Activated CD4-positive, alpha-beta T cell treated with anti-CD3 and anti-CD28 coated beads, Interleukin-10, Interleukin-2, amounts not matched to agents 100 ng/mL and 50 ng/mL, durations not matched to agents 16 hours and 8 hours (primary cell): ENCODE results near the gene COL25A1.
"Not testable (repeated sequence)": the region's sequence is repeated elsewhere in the genome, so short reads cannot be mapped to it uniquely, and the experiment has no call there.

Experiments used
- DNase-seq: peaks from one replicate; pipeline ENCODE4 v3.0.0-alpha.2; 2020

COL25A1 gene

GRCh38 chr4:109166586-109166985 is 135.9 kb downstream of the COL25A1 start:
- no peak for DNase-seq

- DNase-seq = no peak
Observed at GRCh38 chr4:109166126-109166525, 136.3 kb downstream of the COL25A1 start.

- DNase-seq = no peak
Observed at GRCh38 chr4:109164011-109164410, 138.4 kb downstream of the COL25A1 start.

- no peak for DNase-seq
Observed at GRCh38 chr4:109163493-109163892, 139.0 kb downstream of the COL25A1 start.

GRCh38 chr4:109162759-109163158 is 139.7 kb downstream of the COL25A1 start:
- no peak for DNase-seq

GRCh38 chr4:109160494-109160893 is 142.0 kb downstream of the COL25A1 start:
- DNase-seq = no peak

- no peak for DNase-seq
Observed at GRCh38 chr4:109157696-109158095, 144.8 kb downstream of the COL25A1 start.

- no peak for DNase-seq
Observed at GRCh38 chr4:109157205-109157604, 145.3 kb downstream of the COL25A1 start.

- no peak for DNase-seq
Observed at GRCh38 chr4:109156356-109156755, 146.1 kb downstream of the COL25A1 start.

GRCh38 chr4:109155682-109156283 is 146.7 kb downstream of the COL25A1 start:
- no peak for DNase-seq

GRCh38 chr4:109155084-109155483 is 147.4 kb downstream of the COL25A1 start:
- DNase-seq = no peak

- no peak for DNase-seq
Observed at GRCh38 chr4:109154424-109154823, 148.0 kb downstream of the COL25A1 start.

- DNase-seq = no peak
Observed at GRCh38 chr4:109149836-109150235, 152.6 kb downstream of the COL25A1 start.

- no peak for DNase-seq
Observed at GRCh38 chr4:109148577-109149075, 153.8 kb downstream of the COL25A1 start.

- no peak for DNase-seq
Observed at GRCh38 chr4:109147135-109147534, 155.3 kb downstream of the COL25A1 start.

GRCh38 chr4:109146499-109146898 is 156.0 kb downstream of the COL25A1 start:
- DNase-seq = no peak

GRCh38 chr4:109138125-109138524 is 164.3 kb downstream of the COL25A1 start:
- not testable (repeated sequence) for DNase-seq

- no peak for DNase-seq
Observed at GRCh38 chr4:109134921-109135320, 167.5 kb downstream of the COL25A1 start.

- DNase-seq = no peak
Observed at GRCh38 chr4:109134268-109134667, 168.2 kb downstream of the COL25A1 start.

GRCh38 chr4:109131559-109131958 is 170.9 kb downstream of the COL25A1 start:
- no peak for DNase-seq

- no peak for DNase-seq
Observed at GRCh38 chr4:109128589-109128988, 173.9 kb downstream of the COL25A1 start.

- no peak for DNase-seq
Observed at GRCh38 chr4:109127866-109128265, 174.6 kb downstream of the COL25A1 start.

- no peak for DNase-seq
Observed at GRCh38 chr4:109126856-109127255, 175.6 kb downstream of the COL25A1 start.

- peak; percentile 1 for DNase-seq
Observed at GRCh38 chr4:109125084-109125483, 177.4 kb downstream of the COL25A1 start.

- no peak for DNase-seq
Observed at GRCh38 chr4:109123951-109124350, 178.5 kb downstream of the COL25A1 start.
